BJ (cell line): Measurements from ENCODE around the gene COL23A1. TPM values are rescaled to one million over a fixed set of nuclear protein-coding genes. Genes with fewer than 3 reads are reported as not detected.

Experiments used
- CTCF ChIA-PET: fragments of 350-600 bp; formaldehyde crosslinking; extraction: SDS; loops from one replicate; lab custom pipeline; 2021; ENCODE audit warnings: antibody characterized with exemption, inconsistent platforms; lab: Yijun Ruan, JAX
- POLR2A ChIA-PET: fragments of 300-600 bp; sonication (Branson Sonifier 250); formaldehyde crosslinking; extraction: SDS; loops from one replicate; lab custom pipeline; 2021; ENCODE audit warnings: antibody characterized with exemption; lab: Charles Lee
- DNase-seq: peaks from one replicate; pipeline ENCODE4 v3.0.0-alpha.2; 2011; ENCODE audit warnings: low read depth
- H3K27me3 ChIP-seq: 2 replicates; pipeline ENCODE4 v1.6.0; 2011; ENCODE audit warnings: low read length; ENCODE audit not compliant: control insufficient read depth, insufficient read depth
- H3K36me3 ChIP-seq: 2 replicates; pipeline ENCODE4 v1.5.1; 2011; ENCODE audit warnings: low read length; ENCODE audit not compliant: control insufficient read depth, insufficient read depth
- H3K4me3 ChIP-seq: 2 replicates; pipeline ENCODE4 v1.5.1; 2011; ENCODE audit warnings: low read depth, mild to moderate bottlenecking, control low read depth, low read length
- CTCF ChIP-seq: IDR thresholded peaks from 2 replicates; pipeline ENCODE4 v1.5.1; 2011; ENCODE audit warnings: low read depth, mild to moderate bottlenecking, control low read depth, inconsistent platforms, low read length, moderate library complexity; ENCODE audit not compliant: insufficient read depth
- polyA plus RNA-seq: library from polyadenylated mRNA; depleted of rRNA; stranded (reverse); fragments of >200 nt; gene quantifications from 2 replicates; pipeline ENCODE4 v1.2.3, GENCODE V29; 2011

The COL23A1 gene
- polyA plus RNA-seq, 1 experiment: not detected

- H3K36me3 ChIP-seq: no peaks in the 10 kb centered on the region
- CTCF ChIA-PET: no interaction called here
- POLR2A ChIA-PET: no interaction called here
- TF ChIP-seq CTCF: no peak
- DNase-seq: no peak
- no peaks in the 10 kb centered on the region for H3K27me3 ChIP-seq
- no peak overlapping the region for H3K4me3 ChIP-seq
Observed at GRCh38 chr5:178454821-178455479, 135.2 kb downstream of the COL23A1 start.

- H3K27me3 ChIP-seq: no peaks in the 10 kb centered on the region
- DNase-seq: no peak
- POLR2A ChIA-PET: no interaction called here
- no peaks in the 10 kb centered on the region for H3K36me3 ChIP-seq
- no peak overlapping the region for H3K4me3 ChIP-seq
- TF ChIP-seq CTCF: no peak
- CTCF ChIA-PET: no interaction called here
Observed at GRCh38 chr5:178454303-178454702, 135.9 kb downstream of the COL23A1 start.

- H3K27me3 ChIP-seq: no peaks in the 10 kb centered on the region
- ChIA-PET CTCF (no interaction called here), POLR2A (no interaction called here)
- peak; percentile 12 for DNase-seq
- no peaks in the 10 kb centered on the region for H3K36me3 ChIP-seq
- no peak overlapping the region for H3K4me3 ChIP-seq
- TF ChIP-seq CTCF: no peak
Observed at GRCh38 chr5:178453224-178453623, 137.0 kb downstream of the COL23A1 start.

- ChIA-PET CTCF (no interaction called here), POLR2A (no interaction called here)
- DNase-seq: no peak
- no peak for TF ChIP-seq CTCF
- H3K36me3 ChIP-seq: no peaks in the 10 kb centered on the region
- no peaks in the 10 kb centered on the region for H3K27me3 ChIP-seq
- H3K4me3 ChIP-seq: no peak overlapping the region
Observed at GRCh38 chr5:178450121-178451028, 139.8 kb downstream of the COL23A1 start.
